ENCODE measurements around the gene CCDC171.

DNA sequence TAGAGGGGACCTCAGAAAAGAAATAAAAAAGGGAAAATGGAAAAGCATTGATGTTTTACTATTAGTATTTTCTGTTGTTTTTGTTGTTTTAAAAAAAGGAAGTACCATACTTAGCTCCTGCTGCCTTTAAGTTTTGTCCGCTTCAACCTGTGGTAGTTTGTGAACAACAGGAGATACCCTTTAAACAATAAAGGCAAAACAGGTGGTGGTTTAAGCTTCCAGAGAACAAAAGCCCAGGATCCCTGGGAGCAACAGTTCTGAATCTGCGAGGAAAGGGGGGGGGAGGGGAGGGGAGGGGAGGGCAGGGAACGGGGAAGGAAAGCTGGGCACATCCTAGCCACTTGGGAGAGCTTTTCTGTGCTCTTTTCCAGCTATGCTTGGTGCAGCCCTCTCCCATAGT is 40.0 kb upstream of the CCDC171 start:
- TF ChIP-seq EP300 (IDR thresholded peaks at IDR 0.05; ENCODE audit: borderline replicate concordance) (no peak), TEAD4 (IDR thresholded peaks at IDR 0.05) (no peak), YY1 (IDR thresholded peaks at IDR 0.05; ENCODE audit: low read depth) (no peak)
- TF ChIP-seq, protein P1, sequence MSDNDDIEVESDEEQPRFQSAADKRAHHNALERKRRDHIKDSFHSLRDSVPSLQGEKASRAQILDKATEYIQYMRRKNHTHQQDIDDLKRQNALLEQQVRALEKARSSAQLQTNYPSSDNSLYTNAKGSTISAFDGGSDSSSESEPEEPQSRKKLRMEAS (IDR thresholded peaks at IDR 0.05), result no peak
